Neural progenitor cell (in vitro differentiated cells): ENCODE results near the gene KRTAP5-4. TPM values are rescaled to one million over a fixed set of nuclear protein-coding genes. Genes with fewer than 3 reads are reported as not detected.

Source experiments
- DNase-seq: peaks from one replicate; pipeline ENCODE4 v3.0.0-alpha.2; 2016; ENCODE audit warnings: low spot score
- H2AFZ ChIP-seq: fragments of 200-600 bp; sonication (generic); replicated peaks from 2 replicates; pipeline ENCODE4 v1.6.1; 2016; ENCODE audit warnings: antibody characterized with exemption
- H3F3A ChIP-seq: fragments of 200-600 bp; sonication (generic); 2 replicates; pipeline ENCODE4 v1.6.1; 2016; ENCODE audit warnings: antibody characterized with exemption, low read depth
- H3K27ac ChIP-seq: fragments of 200-600 bp; sonication (generic); 2 replicates; pipeline ENCODE4 v1.5.1; 2016; ENCODE audit warnings: mild to moderate bottlenecking
- H3K27me3 ChIP-seq: fragments of 200-600 bp; sonication (generic); 2 replicates; pipeline ENCODE4 v1.6.1; 2016; ENCODE audit warnings: mild to moderate bottlenecking, moderate library complexity
- H3K36me3 ChIP-seq: fragments of 200-600 bp; sonication (generic); 2 replicates; pipeline ENCODE4 v1.5.1; 2016
- H3K4me1 ChIP-seq: fragments of 200-600 bp; sonication (generic); 2 replicates; pipeline ENCODE4 v1.6.1; 2016; ENCODE audit warnings: mixed run types
- H3K4me2 ChIP-seq: fragments of 200-600 bp; sonication (generic); 2 replicates; pipeline ENCODE4 v1.6.1; 2016
- H3K4me3 ChIP-seq: fragments of 200-600 bp; sonication (generic); 2 replicates; pipeline ENCODE4 v1.5.1; 2016
- H3K79me2 ChIP-seq: fragments of 200-600 bp; sonication (generic); 2 replicates; pipeline ENCODE4 v1.6.1; 2016; ENCODE audit warnings: low read depth
- H3K9ac ChIP-seq: fragments of 200-600 bp; sonication (generic); 2 replicates; pipeline ENCODE4 v1.6.1; 2016
- H3K9me3 ChIP-seq: fragments of 200-600 bp; sonication (generic); 2 replicates; pipeline ENCODE4 v1.5.1; 2016; ENCODE audit warnings: low read depth
- H4K20me1 ChIP-seq: fragments of 200-600 bp; sonication (generic); 2 replicates; pipeline ENCODE4 v1.6.1; 2016; ENCODE audit warnings: low read depth
- H3K27ac Mint-ChIP-seq: 3 replicates; pipeline ENCODE4 v1.8.0; 2021; ENCODE audit warnings: mixed read lengths
- H3K27me3 Mint-ChIP-seq: 2 replicates; pipeline ENCODE4 v1.8.0; 2022; ENCODE audit warnings: low read depth, mild to moderate bottlenecking, inconsistent platforms, moderate library complexity, mixed read lengths; ENCODE audit not compliant: insufficient read depth
- H3K36me3 Mint-ChIP-seq: 3 replicates; pipeline ENCODE4 v1.8.0; 2021; ENCODE audit warnings: mixed read lengths
- H3K4me1 Mint-ChIP-seq: 3 replicates; pipeline ENCODE4 v1.8.0; 2021; ENCODE audit warnings: mixed read lengths
- H3K4me3 Mint-ChIP-seq: 3 replicates; pipeline ENCODE4 v1.8.0; 2021; ENCODE audit warnings: mild to moderate bottlenecking, moderate library complexity, mixed read lengths
- H3K9me3 Mint-ChIP-seq: 3 replicates; pipeline ENCODE4 v1.8.0; 2020; ENCODE audit warnings: mixed read lengths
- CTCF ChIP-seq: fragments of 200-600 bp; sonication (generic); IDR thresholded peaks from 2 replicates; pipeline ENCODE4 v1.5.1; 2017; ENCODE audit warnings: antibody characterized with exemption, mild to moderate bottlenecking
- EZH2 ChIP-seq: fragments of 200-600 bp; sonication (generic); IDR thresholded peaks from 2 replicates; pipeline ENCODE4 v1.6.1; 2017; ENCODE audit warnings: antibody characterized with exemption, mild to moderate bottlenecking, moderate library complexity
- EZH2phosphoT487 ChIP-seq: fragments of 200-600 bp; sonication (generic); IDR thresholded peaks from 2 replicates; pipeline ENCODE4 v1.6.1; 2017; ENCODE audit warnings: antibody characterized with exemption
- total RNA-seq: library from RNA; depleted of rRNA; stranded (reverse); fragments of >200 nt; gene quantifications from 2 replicates; pipeline ENCODE4 v1.2.3, GENCODE V29; 2015; ENCODE audit warnings: low replicate concordance

Gene KRTAP5-4
- total RNA-seq, 1 donor from 2014 or later, result not detected

DNA sequence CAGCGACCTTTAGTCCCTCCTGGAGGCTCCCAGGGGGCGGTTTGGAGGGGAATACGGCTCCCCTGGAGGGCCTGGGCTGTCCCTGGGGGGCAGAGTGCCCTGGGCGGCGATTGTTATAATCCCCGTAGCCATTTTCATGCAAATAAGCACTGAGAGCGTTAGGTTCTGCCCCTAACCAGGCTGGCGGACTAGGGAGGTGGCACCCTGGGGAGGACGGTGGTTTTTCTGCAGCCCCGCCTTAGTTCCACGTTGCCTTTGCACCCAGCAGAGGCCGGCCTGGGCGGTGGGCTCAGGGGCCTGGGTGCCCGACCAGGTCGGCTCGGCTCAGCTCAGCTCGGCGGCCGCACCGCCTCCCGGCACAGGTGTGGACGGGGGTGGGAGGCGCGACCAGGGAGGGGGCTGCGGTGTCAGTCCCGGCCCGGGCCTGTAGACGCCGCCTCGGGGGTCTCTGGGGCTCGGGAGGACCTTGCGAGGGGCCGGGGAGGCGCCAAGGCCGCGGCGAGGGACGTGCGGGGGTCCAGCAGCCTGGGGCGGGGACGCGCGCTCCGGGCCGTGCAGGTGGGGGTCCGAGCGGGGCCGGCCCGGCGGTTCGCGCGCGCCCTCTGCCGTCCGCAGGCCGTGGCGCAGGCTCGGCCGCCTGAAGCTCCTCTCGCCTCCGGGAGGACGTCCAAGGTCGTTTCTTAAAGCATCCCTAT lies 47.6 kb downstream of the KRTAP5-4 start:
- H3K36me3 ChIP-seq, result no peaks in the 10 kb centered on the region
- H3K4me3 ChIP-seq, result peak overlapping the region; percentile 42
- H3K4me1 ChIP-seq, result peaks cover 15% of the 10 kb centered on the region
- H3K79me2 ChIP-seq, result no peaks in the 10 kb centered on the region
- Mint-ChIP-seq H3K4me1 (peaks cover 3% of the 10 kb centered on the region), H3K27ac (no peak overlapping the region), H3K9me3 (peaks cover 7% of the 10 kb centered on the region), H3K4me3 (peak overlapping the region; percentile 67), H3K36me3 (no peaks in the 10 kb centered on the region), H3K27me3 (peaks cover 40% of the 10 kb centered on the region)
- H2AFZ ChIP-seq, result no peak overlapping the region
- H3K27ac ChIP-seq, result no peak overlapping the region
- peaks cover 23% of the 10 kb centered on the region for H3F3A ChIP-seq
- TF ChIP-seq CTCF (peak; percentile 75), EZH2phosphoT487 (peak; percentile 22), EZH2 (peak; percentile 4)
- H3K9me3 ChIP-seq, result no peaks in the 10 kb centered on the region
- peaks cover 33% of the 10 kb centered on the region for H4K20me1 ChIP-seq
- H3K9ac ChIP-seq, result no peak overlapping the region
- H3K4me2 ChIP-seq, result peak overlapping the region; percentile 75
- H3K27me3 ChIP-seq, result peaks cover 92% of the 10 kb centered on the region
- peak; percentile 73 for DNase-seq

DNA sequence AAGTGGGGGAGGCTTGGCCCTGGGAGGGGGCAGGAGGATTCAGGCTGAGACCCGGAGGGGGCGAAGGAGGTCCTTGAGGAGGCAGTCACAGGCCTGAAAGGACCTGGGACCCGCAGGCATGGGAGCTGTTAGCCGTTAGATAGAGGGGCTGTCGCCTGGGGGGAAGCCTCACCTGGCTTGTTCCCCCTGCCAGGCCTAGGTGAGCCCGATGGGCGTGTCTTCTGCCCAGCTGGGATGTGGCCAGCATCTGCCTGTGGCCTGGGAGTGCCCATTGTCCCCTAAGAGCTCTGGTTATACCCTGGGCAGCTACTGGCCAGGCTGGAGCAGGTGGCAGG lies 48.1 kb downstream of the KRTAP5-4 start:
- Histone ChIP-seq H2AFZ (no peak overlapping the region), H3K9ac (no peak overlapping the region), H3F3A (peaks cover 23% of the 10 kb centered on the region), H3K4me3 (no peak overlapping the region), H3K27me3 (peaks cover 93% of the 10 kb centered on the region), H3K27ac (no peak overlapping the region), H3K4me1 (peaks cover 15% of the 10 kb centered on the region), H3K4me2 (peak overlapping the region; percentile 75), H3K79me2 (no peaks in the 10 kb centered on the region), H3K9me3 (no peaks in the 10 kb centered on the region), H4K20me1 (peaks cover 33% of the 10 kb centered on the region), H3K36me3 (no peaks in the 10 kb centered on the region)
- peaks cover 6% of the 10 kb centered on the region for H3K4me1 Mint-ChIP-seq
- peak overlapping the region; percentile 50 for H3K4me3 Mint-ChIP-seq
- peaks cover 37% of the 10 kb centered on the region for H3K27me3 Mint-ChIP-seq
- TF ChIP-seq EZH2 (no peak), EZH2phosphoT487 (no peak), CTCF (no peak)
- peaks cover 5% of the 10 kb centered on the region for H3K9me3 Mint-ChIP-seq
- no peak overlapping the region for H3K27ac Mint-ChIP-seq
- DNase-seq, result no peak
- H3K36me3 Mint-ChIP-seq, result no peaks in the 10 kb centered on the region

DNA sequence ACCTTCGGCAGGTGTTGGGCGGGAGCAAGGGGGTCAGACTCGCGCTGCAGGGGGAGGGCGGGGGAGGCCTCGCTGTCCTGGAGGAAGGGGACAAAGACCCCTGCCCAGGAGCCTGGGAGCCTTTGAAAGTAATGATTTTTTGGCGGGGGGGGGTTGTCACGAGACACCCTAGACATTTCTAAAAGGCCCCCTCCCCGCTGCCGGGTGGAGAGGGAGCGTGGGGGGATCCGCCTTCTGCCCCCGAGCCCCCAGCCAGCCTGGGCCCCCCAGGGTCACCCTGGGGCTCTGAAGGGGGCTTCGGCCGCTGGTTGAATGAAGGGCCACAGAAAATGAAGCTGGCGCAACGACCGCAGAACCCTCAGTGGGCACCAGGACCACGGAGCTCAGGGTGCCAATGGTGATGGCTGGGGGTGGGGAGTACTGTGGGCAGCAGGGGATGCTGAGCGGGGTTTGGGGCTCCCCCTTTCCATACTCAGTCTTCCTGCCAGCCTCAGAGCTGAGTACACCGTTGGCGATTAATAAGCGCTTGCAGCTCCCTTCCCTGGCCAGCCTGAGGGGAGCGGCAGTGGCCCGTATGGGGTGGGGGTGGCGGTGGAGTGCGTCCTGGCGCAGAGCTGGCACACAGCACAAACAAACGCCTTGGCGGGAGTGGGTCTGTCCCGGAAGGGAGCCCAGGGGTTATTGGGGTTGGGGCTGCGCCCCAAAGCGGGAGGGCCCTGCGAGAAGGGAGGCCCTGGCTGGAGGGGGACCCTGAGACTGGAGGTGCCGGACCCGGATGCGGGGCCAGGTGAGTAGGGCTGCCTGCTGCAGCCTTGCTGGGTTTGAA lies 48.6 kb downstream of the KRTAP5-4 start:
- H3K4me2 ChIP-seq, result peak overlapping the region; percentile 86
- DNase-seq, result no peak

More for the DNA sequence above, 48.6 kb downstream of the KRTAP5-4 start:
- no peak overlapping the region for H3K27ac ChIP-seq
- H3K27ac Mint-ChIP-seq, result no peak overlapping the region
- peaks cover 19% of the 10 kb centered on the region for H3K4me1 ChIP-seq
- no peak overlapping the region for H3K9ac ChIP-seq
- no peaks in the 10 kb centered on the region for H3K36me3 ChIP-seq
- no peaks in the 10 kb centered on the region for H3K79me2 ChIP-seq
- no peaks in the 10 kb centered on the region for H3K36me3 Mint-ChIP-seq
- peak overlapping the region; percentile 74 for H3K4me3 Mint-ChIP-seq
- no peak overlapping the region for H2AFZ ChIP-seq
- peaks cover 23% of the 10 kb centered on the region for H3F3A ChIP-seq
- peaks cover 93% of the 10 kb centered on the region for H3K27me3 ChIP-seq
- H3K4me1 Mint-ChIP-seq, result peaks cover 12% of the 10 kb centered on the region
- H3K9me3 ChIP-seq, result no peaks in the 10 kb centered on the region
- H4K20me1 ChIP-seq, result peaks cover 33% of the 10 kb centered on the region
- TF ChIP-seq EZH2phosphoT487 (peak; percentile 78), EZH2 (peak; percentile 79), CTCF (no peak)
- peak overlapping the region; percentile 62 for H3K4me3 ChIP-seq
- H3K27me3 Mint-ChIP-seq, result peaks cover 39% of the 10 kb centered on the region
- peaks cover 3% of the 10 kb centered on the region for H3K9me3 Mint-ChIP-seq
